NCI-H345 treated with DMSO at 0.1 percent for 48 hours (cell line): ENCODE data around the gene RHBDF1.

Experiments
- DNase-seq: peaks from one replicate; lab custom pipeline; 2025; ENCODE audit not compliant: unreplicated experiment; lab: John Stamatoyannopoulos, UW

RHBDF1 gene, protein sequence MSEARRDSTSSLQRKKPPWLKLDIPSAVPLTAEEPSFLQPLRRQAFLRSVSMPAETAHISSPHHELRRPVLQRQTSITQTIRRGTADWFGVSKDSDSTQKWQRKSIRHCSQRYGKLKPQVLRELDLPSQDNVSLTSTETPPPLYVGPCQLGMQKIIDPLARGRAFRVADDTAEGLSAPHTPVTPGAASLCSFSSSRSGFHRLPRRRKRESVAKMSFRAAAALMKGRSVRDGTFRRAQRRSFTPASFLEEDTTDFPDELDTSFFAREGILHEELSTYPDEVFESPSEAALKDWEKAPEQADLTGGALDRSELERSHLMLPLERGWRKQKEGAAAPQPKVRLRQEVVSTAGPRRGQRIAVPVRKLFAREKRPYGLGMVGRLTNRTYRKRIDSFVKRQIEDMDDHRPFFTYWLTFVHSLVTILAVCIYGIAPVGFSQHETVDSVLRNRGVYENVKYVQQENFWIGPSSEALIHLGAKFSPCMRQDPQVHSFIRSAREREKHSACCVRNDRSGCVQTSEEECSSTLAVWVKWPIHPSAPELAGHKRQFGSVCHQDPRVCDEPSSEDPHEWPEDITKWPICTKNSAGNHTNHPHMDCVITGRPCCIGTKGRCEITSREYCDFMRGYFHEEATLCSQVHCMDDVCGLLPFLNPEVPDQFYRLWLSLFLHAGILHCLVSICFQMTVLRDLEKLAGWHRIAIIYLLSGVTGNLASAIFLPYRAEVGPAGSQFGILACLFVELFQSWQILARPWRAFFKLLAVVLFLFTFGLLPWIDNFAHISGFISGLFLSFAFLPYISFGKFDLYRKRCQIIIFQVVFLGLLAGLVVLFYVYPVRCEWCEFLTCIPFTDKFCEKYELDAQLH

DNA sequence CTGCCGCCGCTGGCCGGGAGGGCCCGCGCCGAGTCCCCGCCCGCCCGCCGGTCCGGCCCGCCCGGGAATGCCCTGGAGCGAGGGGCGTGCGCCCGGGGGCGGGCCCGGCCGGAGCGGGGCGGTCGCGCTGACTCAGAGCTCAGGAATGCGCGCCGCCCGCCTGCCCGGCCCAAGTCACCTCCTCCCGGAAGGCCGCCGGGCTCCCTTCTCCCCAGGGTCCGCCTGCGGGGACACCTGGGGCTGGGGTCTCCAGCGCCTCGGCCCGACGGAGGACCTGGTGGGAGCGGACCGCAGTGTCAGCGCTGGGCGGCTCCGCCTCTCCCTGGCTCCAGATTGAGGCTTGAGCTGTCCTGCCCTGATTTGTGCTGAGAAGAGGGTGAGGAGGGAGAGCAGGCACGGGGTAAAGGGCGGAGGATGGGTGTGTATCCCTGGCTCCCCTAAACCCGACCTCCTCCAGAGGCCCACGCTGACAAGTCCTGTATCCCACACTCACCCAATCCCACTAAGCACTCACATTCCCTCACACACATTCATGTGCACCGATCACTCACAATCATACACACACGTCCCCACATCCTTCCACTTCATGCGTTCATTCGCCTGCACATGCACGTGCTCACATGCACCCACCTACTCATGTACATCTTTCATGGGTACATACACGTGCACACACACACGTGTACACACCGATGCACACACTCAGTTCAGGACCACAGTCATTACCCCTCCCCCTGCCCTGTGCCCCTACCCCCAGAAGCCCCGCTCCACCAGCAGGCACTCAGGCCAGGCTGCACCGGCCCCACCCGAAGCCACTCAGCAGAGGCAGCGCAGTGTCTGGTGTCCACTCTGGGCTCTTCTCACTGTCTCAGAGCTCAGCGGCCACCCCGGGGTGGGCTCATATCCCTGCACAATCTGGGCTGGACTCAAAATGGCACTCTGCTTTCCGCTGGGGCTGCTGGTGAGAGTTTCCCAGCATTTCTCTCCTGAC lies at the start of gene RHBDF1:
RHBDF1 (minus strand) TSS at position 71 of the 988 bp plus-strand sequence. CDS start 7,616 bp downstream, outside the sequence.
- DNase-seq: no peak

DNA sequence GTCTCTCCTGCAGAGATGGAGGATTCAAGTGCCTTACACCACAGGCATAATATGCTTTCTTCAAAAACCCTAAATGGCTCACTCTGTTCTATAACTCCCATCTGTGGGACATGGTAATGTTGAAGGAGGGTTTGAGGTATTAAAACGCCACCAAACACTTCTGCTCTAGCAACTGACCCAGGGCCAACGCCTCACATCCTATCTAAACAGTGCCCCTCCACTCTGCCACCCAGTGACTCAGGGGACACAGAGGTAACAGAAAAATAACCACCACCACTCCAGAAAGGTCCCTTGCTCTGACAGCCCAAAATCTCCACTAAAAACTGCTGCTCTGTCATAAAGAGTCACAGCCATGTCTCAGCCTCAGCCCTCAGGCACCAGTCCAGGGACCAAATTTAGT lies 48.3 kb upstream of the RHBDF1 start:
- no peak for DNase-seq

DNA sequence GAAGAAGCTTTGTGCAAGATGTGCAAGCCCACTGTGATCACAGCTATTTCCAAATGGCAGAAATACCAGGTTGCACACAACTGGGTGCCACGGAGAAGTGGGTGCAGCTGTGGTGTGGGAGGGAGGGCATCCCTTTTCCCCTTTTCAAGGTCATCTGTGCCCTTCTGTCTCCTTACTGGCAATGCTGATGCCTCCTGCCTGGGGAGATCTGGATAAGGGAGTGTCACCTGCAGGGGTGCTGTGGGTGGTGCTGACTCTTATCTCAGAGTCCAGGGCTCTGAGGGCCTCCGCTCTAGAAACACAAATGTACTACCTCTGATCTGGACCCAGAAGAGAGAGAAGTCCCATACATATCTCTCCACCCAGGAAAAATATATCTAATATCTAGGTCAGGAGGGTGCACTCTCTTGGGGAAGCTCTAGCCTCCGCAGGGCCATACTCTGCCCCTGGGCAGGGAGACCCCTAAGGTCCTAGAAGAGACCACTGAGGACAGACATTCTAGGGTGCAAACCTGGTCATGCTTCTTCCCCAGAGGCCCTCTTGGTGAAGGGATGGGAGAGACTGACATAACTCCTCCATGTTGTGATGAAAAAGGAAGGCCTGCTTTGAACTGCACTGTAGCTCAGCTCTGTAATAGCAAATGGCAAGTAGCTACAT lies 47.5 kb upstream of the RHBDF1 start:
- DNase-seq: no peak

DNA sequence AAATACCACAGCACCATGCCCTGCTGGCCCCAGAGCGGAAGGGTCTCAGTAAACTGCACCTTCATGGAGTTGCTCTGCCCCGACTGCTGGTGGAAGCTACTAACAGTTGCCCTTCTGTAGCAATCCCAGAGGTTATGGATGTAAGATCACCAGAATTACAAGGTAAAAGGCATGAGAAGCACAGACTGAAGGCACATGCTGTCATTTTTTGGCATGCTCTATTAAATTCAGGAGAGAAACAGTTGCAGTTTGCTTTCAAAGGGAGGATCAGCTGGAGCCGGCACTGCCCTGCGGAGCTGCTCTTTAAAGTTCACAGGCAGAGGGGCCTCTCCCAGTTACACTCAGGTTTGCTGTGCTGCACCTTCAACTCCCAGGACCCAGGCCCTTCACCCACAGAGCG lies 46.9 kb upstream of the RHBDF1 start:
- no peak for DNase-seq

DNA sequence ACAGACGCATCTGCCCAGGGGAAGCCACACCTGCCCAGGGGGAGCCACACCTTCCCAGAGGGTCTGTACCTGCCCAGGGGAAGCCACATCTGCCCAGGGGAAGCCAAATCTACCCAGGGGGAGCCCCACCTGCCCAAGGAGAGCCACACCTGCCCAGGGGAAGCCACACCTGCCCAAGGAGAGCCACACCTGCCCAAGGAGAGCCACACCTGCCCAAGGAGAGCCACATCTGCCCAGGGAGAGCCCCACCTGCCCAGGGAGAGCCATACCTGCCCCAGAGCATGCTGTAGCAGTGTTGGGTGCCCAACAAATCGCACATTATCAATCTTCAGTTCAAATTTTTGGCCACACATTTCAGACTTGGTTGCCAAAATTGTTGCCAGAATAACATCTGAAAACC lies 46.4 kb upstream of the RHBDF1 start:
- no peak for DNase-seq

DNA sequence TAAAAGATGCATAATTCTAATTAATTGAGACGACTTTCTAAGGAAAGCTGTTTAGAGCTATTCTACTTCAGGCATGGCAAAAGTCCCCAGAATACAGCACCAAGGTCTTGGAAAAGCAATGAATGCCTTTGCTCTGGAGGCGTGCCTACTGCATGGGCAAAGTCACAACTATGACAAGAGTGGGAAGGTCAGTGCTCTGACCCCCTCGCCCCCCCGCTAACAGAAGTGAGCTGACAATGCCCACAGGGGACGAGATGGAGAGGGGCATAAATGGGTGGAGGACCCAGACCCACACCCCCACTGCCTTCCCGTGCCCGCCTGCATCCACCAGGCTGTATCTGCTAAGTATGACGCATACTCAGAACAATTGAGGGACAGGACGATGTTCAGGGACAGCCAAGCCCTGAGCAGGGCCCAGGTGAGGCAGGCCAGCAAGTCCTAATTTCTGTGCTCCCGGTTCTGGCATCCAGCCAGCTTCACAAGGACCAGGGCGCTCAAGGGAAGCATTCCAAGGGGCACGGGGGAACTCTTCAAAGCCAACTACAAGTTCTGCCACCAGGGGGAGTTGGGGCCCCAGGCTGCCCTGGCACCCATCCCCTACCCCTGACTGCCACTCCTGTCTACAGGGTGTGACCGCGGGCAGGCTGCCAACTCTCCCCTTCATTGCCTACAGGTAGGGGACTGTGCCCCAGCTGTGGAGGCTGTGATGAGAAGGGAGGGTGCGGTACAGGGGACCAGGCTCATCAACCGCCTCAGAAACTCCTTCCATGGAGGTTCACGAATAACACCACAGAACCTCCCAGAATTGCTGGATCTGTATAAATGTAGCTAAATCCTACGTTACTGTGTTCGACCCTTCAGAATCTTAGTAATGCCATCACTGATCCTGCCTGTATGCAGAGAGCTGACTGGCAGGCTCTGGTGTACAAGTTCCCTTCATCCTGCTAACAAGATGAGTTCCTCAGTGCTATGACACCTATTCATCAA lies 45.2 kb upstream of the RHBDF1 start:
- peak; percentile 84 for DNase-seq

DNA sequence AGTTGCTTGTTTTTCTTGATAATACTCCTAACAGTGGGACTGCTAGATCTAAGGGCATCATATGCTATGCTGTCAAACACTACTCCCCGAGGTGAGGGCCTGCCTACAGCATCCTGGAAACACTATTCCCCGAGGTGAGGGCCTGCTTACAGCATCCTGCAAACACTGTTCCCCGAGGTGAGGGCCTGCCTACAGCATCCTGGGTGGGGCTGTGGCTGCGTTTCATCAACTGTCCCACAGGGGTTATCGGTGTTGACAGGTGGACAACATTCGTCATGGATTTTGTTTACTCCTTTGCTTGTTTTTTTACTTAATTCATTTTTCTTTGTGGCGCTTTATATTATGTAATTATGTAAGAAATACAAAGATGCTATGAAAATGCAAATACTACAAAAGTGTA lies 43.6 kb upstream of the RHBDF1 start:
- no peak for DNase-seq

DNA sequence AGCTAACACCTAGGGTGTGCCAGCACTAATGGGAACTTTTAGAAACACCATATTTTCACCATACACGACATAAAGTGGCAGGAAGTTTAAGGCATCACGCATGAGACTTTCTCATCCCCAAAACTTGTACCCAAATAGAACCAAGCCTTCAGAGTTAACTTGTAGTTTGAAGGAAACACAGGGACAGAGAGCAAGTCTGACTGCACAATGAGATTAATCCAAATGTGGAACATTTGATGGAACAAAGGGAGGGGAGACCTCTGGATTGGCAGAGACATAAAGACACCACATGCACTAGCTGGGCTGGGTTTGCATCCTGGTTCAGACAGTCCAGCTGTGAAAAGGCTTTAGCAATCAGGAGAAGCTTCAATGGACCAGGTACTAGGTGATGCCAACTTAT lies 41.9 kb upstream of the RHBDF1 start:
- DNase-seq: no peak

DNA sequence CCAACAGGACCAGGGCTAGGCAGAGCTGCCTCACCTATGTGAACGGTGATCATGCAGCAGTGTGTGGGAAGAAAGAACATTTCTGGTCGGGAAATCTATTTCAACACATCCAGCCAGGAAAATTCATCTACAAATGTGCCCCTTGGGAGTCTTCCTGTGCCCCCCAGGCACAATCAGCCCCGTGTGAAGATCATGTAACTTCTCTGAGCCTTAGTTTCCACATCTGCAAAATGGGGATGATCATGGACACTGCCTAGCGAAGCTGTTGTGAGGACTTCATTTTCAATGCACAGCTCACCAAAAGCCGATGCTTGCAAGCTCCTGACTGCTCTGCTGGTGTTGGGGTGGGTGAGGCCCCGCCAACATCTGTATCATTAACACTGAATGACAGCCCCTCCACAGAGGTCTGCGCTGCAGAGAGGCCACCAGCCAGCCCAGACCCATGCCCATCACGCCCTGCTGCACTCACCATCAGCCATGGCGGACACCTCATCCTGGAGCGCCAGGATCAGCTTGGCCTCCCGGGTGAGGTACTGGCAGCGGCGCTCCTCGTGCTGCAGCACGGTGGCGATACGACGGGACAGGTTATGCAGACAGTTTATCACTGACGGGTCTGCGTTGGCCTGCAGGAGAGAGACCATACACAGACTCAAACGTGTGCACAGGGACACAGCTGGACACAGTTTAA lies 39.9 kb upstream of the RHBDF1 start:
- DNase-seq: no peak

DNA sequence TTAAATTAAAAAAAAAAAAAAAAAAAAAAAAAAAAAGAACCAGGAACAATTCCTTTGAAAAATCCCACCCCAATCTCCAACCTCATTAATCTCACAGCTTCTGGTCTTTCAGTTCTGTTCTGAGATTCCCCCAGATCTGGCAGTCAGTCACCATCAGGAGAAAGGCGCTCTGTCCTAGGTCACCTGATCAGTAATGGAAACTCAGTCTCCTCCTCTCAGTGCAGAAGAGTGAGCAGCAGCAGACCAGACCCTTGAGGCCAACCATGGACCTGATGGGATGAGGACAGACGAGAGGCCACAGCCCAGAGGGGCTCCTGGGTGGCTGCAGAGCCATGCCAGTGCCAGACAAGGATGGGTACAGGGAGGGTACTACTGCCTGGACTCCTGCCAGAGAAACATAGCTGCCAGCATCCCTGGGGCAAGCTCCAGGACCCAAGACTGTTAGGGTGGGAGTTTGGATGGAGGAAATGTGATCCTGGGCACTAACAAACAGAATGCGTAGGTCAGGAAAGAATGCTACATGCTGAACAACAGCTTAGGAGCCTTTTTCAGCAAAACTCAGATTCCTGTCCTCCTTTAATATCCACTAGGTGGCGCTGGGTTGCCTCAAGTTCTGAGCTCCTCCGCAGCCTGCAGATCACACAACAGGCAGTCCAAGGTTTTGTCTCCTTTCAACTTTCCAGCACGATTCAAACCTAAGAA lies 34.3 kb upstream of the RHBDF1 start:
- peak; percentile 79 for DNase-seq

DNA sequence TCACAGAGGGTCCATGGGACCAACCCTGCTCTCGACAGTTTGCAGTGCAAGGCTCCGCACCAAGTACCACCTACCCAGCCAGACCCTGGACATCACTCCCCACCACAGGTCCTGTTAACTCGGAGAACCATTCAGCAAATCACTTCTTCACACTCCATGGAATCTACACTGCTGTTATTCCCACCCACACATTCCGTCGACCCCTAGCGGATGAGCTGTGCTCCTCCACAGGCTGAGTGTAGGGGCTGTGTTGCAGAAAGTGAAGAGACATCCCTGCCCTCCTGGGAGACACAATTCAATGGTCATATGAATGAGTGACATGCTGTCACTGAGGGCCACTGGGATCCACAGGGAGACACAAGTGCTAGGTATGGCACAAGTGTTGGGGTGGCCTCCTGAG lies 33.1 kb upstream of the RHBDF1 start:
- no peak for DNase-seq

DNA sequence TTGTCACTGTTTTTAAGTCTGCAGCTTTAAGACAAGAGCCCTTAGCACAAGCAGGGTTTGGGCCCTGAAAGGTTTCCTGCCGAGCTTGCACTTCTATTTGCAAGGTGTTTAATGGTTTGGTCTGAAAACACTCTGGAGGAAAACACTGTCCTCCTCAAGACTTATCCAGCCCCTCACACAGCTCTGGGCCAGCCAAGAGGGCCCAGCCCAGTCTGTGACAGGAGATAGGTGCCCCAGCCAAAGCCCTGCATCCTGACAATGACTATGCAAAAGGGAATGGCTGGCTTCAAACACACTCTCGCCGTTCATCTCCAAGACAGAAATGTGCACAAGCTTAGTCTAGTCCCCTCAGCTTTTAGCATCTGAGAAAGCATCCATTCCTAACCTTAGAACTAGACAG lies 32.5 kb upstream of the RHBDF1 start:
- no peak for DNase-seq

DNA sequence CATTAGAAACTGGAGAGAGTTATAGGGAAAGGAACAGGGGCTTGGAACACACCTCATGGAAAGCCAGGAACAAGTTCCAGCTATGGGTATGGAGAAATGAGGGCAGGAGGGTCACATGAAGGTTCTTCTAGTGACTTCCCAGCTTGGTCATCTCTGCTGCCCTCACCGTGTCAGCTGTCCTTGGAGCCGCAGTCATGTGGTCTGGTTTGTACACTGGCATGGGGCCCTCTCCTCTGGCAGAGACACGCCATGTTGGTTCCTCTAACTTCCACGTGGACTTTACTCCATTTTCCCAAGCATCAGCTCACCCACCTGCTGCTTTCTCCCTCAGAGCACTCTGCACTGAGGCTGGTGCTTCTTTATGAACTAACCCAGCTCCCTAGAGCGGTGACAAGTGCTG lies 31.9 kb upstream of the RHBDF1 start:
- no peak for DNase-seq

DNA sequence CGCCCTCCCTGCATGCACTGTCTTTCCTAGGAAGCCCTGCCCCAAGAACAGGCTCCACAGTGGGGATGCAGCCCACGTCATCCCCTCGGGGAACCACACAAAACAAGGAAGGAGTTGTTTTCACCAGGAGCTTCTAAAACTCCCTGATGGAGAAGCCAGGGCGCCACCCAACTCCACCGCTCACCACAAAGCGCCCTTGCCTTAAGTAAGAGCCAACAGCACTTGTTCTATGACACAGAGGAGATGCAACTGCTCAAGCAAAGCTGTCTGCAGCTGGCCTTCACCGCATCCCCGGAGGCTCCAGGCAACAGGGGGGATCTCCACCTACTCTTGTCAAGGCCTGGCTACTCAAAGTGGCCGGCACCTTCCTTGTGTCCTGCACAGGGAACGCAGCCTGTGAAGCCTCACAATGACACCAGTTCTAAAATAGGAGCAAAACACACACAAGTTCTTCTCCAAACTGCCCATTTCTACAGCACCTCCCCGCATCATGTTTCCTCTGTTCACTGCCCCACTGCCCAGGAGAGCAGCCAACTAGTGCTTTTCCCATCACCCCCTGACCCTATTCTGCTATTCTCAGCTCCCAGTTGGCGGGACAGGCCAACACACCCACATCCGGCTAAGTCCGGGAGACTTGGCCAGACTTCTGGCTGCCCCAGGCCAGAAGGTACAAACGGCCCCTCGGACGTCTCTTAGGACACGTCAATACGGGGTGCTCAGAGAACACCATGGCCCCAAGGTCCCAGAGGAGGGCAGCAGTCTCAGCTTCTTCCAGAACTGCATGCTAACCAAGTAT lies 29.8 kb upstream of the RHBDF1 start:
- DNase-seq: no peak

DNA sequence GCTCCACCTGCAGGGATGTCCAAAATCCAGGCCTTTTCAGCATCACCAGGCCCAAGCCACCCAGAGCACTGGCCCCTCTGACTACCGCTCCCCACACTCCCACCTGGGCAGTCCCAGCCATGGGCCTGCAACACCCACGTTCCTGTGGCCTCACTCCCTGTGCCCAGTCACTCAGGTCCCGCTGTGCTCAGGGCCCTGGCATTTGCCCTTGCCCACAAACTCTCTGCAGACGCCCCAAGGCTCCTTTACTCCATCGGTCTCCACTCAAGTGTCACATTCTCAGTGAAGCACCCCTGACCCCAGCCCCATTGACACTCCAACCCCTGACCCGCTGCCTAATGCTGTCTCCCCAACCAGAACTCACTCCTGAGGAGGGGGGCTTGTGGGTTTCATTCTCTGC lies 29.2 kb upstream of the RHBDF1 start:
- DNase-seq: no peak

DNA sequence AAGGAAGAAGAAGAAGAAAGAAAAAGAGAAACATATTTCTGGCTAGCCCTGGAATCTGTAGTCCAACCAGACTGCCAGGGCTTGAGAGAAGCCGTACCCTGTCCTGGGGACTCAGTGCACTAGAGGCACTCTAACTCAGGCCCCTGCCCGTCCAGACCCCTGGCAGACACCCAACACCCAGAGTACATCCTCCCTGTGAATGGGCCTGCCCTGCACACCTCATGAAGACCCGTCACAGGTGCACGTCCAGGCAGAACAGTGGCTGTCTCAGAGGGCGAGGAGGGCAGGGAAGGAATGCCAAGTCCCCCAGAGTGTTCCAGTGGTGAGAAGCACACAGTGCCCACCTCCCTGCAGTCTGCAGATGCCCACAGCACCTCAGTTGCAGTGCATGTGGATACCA lies 28.6 kb upstream of the RHBDF1 start:
- no peak for DNase-seq

DNA sequence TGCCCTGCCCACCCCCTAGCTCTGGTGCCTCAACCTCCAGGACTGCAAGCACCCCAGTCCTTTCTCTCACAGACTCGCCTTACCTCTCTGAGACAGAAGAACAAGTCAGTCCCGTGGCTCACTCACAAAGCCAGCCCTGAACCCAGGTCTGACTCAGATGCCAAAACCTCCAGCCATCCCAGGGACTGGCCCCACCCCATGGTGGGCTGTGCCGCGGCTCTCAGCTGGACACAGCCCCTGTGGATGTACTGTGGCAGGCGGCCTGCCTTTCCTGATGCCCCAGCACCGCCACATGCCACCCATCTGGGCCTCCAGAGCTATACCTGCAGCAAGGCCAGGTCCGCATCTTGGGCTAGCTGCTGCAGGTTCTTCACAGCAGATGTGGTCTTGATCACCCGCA lies 25.4 kb upstream of the RHBDF1 start:
- no peak for DNase-seq
